Ectodermal cell (in vitro differentiated cells): ENCODE data around the gene PRKCG.

Source experiments
- H3K27ac ChIP-seq: 2 replicates; pipeline ENCODE4 v1.7.0; 2013; ENCODE audit warnings: mild to moderate bottlenecking, low read depth, low read length; ENCODE audit not compliant: insufficient read depth, poor library complexity, severe bottlenecking
- H3K27me3 ChIP-seq: 2 replicates; pipeline ENCODE4 v1.7.0; 2013; ENCODE audit warnings: mild to moderate bottlenecking, low read length; ENCODE audit not compliant: insufficient read depth, control insufficient read depth, poor library complexity, severe bottlenecking
- H3K36me3 ChIP-seq: one replicate; pipeline ENCODE4 v1.7.0; 2013; ENCODE audit warnings: low read length; ENCODE audit not compliant: control insufficient read depth, insufficient read depth
- H3K4me1 ChIP-seq: one replicate; pipeline ENCODE4 v1.7.0; 2013; ENCODE audit warnings: low read length; ENCODE audit not compliant: control insufficient read depth, insufficient read depth
- H3K4me3 ChIP-seq: 2 replicates; pipeline ENCODE4 v1.7.0; 2013; ENCODE audit warnings: low read depth, low read length, control low read depth; ENCODE audit not compliant: insufficient read depth
- H3K9me3 ChIP-seq: 2 replicates; pipeline ENCODE4 v1.7.0; 2013; ENCODE audit warnings: mild to moderate bottlenecking, low read length, moderate library complexity; ENCODE audit not compliant: control insufficient read depth
- WGBS, 2 experiments: methylation state at CpG; one replicate each; pipeline ENCODE4 v1.1.7; 2013; ENCODE audit warnings: missing lambda C conversion rate in 2 of 2; 5-methylcytosine and 5-hydroxymethylcytosine counted together

PRKCG gene

GRCh38 chr19:53880711-53881481 lies 1.1 kb upstream of the PRKCG start:
- Histone ChIP-seq H3K9me3 (no peaks in the 10 kb centered on the region), H3K27me3 (peaks cover 39% of the 10 kb centered on the region), H3K27ac (no peak overlapping the region), H3K4me3 (no peak overlapping the region), H3K4me1 (peaks cover 25% of the 10 kb centered on the region), H3K36me3 (no peaks in the 10 kb centered on the region)
- WGBS, 2 experiments = 30 to 31% methylated on average over 6 of the region's 6 CpGs

GRCh38 chr19:53882391-53883050 lies 524 bp downstream of the PRKCG start:
- Histone ChIP-seq H3K4me3 (peak overlapping the region; percentile 48), H3K27me3 (peaks cover 39% of the 10 kb centered on the region), H3K4me1 (peaks cover 25% of the 10 kb centered on the region), H3K9me3 (no peaks in the 10 kb centered on the region), H3K27ac (no peak overlapping the region), H3K36me3 (no peaks in the 10 kb centered on the region)
- WGBS, 2 experiments = 5 to 7% methylated on average over 18 of the region's 18 CpGs

- no peaks in the 10 kb centered on the region for H3K9me3 ChIP-seq
- H3K27me3 ChIP-seq = peaks cover 39% of the 10 kb centered on the region
- no peak overlapping the region for H3K27ac ChIP-seq
- peaks cover 27% of the 10 kb centered on the region for H3K4me1 ChIP-seq
- H3K4me3 ChIP-seq = peak overlapping the region; percentile 48
- WGBS, 2 experiments = 2% methylated on average over 19 of the region's 19 CpGs
- H3K36me3 ChIP-seq = no peaks in the 10 kb centered on the region
Observed at GRCh38 chr19:53883231-53883661, 1.2 kb downstream of the PRKCG start.

- no peak overlapping the region for H3K27ac ChIP-seq
- H3K4me1 ChIP-seq = peaks cover 27% of the 10 kb centered on the region
- H3K36me3 ChIP-seq = no peaks in the 10 kb centered on the region
- H3K4me3 ChIP-seq = peak overlapping the region; percentile 48
- H3K9me3 ChIP-seq = no peaks in the 10 kb centered on the region
- WGBS, 2 experiments = 56 to 57% methylated on average over 11 of the region's 11 CpGs
- peaks cover 39% of the 10 kb centered on the region for H3K27me3 ChIP-seq
Observed at GRCh38 chr19:53883741-53884140, 1.7 kb downstream of the PRKCG start.

- H3K4me1 ChIP-seq = peaks cover 27% of the 10 kb centered on the region
- no peaks in the 10 kb centered on the region for H3K9me3 ChIP-seq
- peaks cover 39% of the 10 kb centered on the region for H3K27me3 ChIP-seq
- no peak overlapping the region for H3K4me3 ChIP-seq
- no peaks in the 10 kb centered on the region for H3K36me3 ChIP-seq
- H3K27ac ChIP-seq = no peak overlapping the region
- WGBS, 2 experiments = 78 to 81% methylated on average over 12 of the region's 12 CpGs
Observed at GRCh38 chr19:53884256-53884655, 2.3 kb downstream of the PRKCG start.

GRCh38 chr19:53885036-53885435 lies 3.0 kb downstream of the PRKCG start:
- WGBS, 2 experiments = 95 to 98% methylated on average over 10 of the region's 10 CpGs
- Histone ChIP-seq H3K4me1 (peaks cover 25% of the 10 kb centered on the region), H3K4me3 (no peak overlapping the region), H3K9me3 (no peaks in the 10 kb centered on the region), H3K36me3 (no peaks in the 10 kb centered on the region), H3K27ac (no peak overlapping the region), H3K27me3 (peaks cover 39% of the 10 kb centered on the region)

- H3K27ac ChIP-seq = no peak overlapping the region
- no peaks in the 10 kb centered on the region for H3K36me3 ChIP-seq
- WGBS, 2 experiments = 70 to 74% methylated on average over 23 of the region's 23 CpGs
- H3K4me1 ChIP-seq = peaks cover 14% of the 10 kb centered on the region
- H3K9me3 ChIP-seq = no peaks in the 10 kb centered on the region
- H3K4me3 ChIP-seq = no peak overlapping the region
- peaks cover 2% of the 10 kb centered on the region for H3K27me3 ChIP-seq
Observed at GRCh38 chr19:53892301-53892980, 10.4 kb downstream of the PRKCG start.

GRCh38 chr19:53892981-53893325 lies 11.0 kb downstream of the PRKCG start:
- no peak overlapping the region for H3K4me3 ChIP-seq
- WGBS, 2 experiments = 61 to 62% methylated on average over 8 of the region's 8 CpGs
- H3K27ac ChIP-seq = no peak overlapping the region
- peaks cover 14% of the 10 kb centered on the region for H3K4me1 ChIP-seq
- H3K36me3 ChIP-seq = no peaks in the 10 kb centered on the region
- no peaks in the 10 kb centered on the region for H3K9me3 ChIP-seq
- peaks cover 7% of the 10 kb centered on the region for H3K27me3 ChIP-seq

GRCh38 chr19:53894707-53895106 lies 12.7 kb downstream of the PRKCG start:
- 89 to 91% methylated on average over 9 of the region's 9 CpGs for WGBS, 2 experiments
- H3K27ac ChIP-seq = no peak overlapping the region
- H3K36me3 ChIP-seq = no peaks in the 10 kb centered on the region
- H3K4me1 ChIP-seq = peaks cover 22% of the 10 kb centered on the region
- no peaks in the 10 kb centered on the region for H3K9me3 ChIP-seq
- H3K27me3 ChIP-seq = peaks cover 13% of the 10 kb centered on the region
- H3K4me3 ChIP-seq = no peak overlapping the region

GRCh38 chr19:53896682-53897081 lies 14.7 kb downstream of the PRKCG start:
- WGBS, 2 experiments = 69 to 75% methylated on average over 4 of the region's 4 CpGs
- no peak overlapping the region for H3K27ac ChIP-seq
- peaks cover 13% of the 10 kb centered on the region for H3K27me3 ChIP-seq
- no peaks in the 10 kb centered on the region for H3K9me3 ChIP-seq
- H3K4me1 ChIP-seq = peaks cover 21% of the 10 kb centered on the region
- H3K4me3 ChIP-seq = no peak overlapping the region
- no peaks in the 10 kb centered on the region for H3K36me3 ChIP-seq
